GM12878 (cell line): ENCODE results near the gene CAV2. TPM values are rescaled to one million over a fixed set of nuclear protein-coding genes. Genes with fewer than 3 reads are reported as not detected.

Experiments
- ATAC-seq: fragments of 200-7000 bp; cut with Tn5 transposase; 3 replicates; pipeline ENCODE4 v1.9.1; 2020; ENCODE audit warnings: mild to moderate bottlenecking, moderate library complexity
- BruUV-seq: library from RNA; stranded (reverse); fragments of 400-500 nt; replicated peaks from 2 replicates; lab custom pipeline; 2021; lab: Mats Ljungman, UMichigan
- CTCF ChIA-PET: fragments of 300-600 bp; sonication (Branson Sonifier 250); formaldehyde crosslinking; extraction: SDS; loops from one replicate; lab custom pipeline; 2021; ENCODE audit warnings: inconsistent platforms; lab: Yijun Ruan, JAX
- POLR2A ChIA-PET: fragments of 350-600 bp; formaldehyde crosslinking; extraction: SDS; loops from one replicate; lab custom pipeline; 2021; ENCODE audit warnings: inconsistent platforms; lab: Charles Lee
- RAD21 ChIA-PET: fragments of 300-600 bp; sonication (Branson Sonifier 250); formaldehyde crosslinking; loops from one replicate; lab custom pipeline; 2023; ENCODE audit warnings: antibody characterized with exemption; ENCODE audit not compliant: unreplicated experiment; lab: Charles Lee
- SMC1A ChIA-PET: fragments of 300-600 bp; sonication (Branson Sonifier 250); formaldehyde crosslinking; loops from one replicate; lab custom pipeline; 2023; ENCODE audit not compliant: unreplicated experiment, uncharacterized antibody; lab: Charles Lee
- DNase-seq: peaks from one replicate; pipeline ENCODE4 v3.0.0-alpha.2; 2011; ENCODE audit warnings: low read depth, low spot score
- FAIRE-seq: peaks from 3 replicates; lab custom pipeline; 2011; peaks lifted over from hg19 to GRCh38; lab: Jason Lieb, UNC
- H2AFZ ChIP-seq: 2 replicates; pipeline ENCODE4 v1.6.0; 2011; ENCODE audit warnings: low read depth, low read length, control low read depth; ENCODE audit not compliant: control insufficient read depth
- H3K27ac ChIP-seq: 2 replicates; pipeline ENCODE4 v1.5.1; 2011; ENCODE audit warnings: control low read depth; ENCODE audit not compliant: control insufficient read depth, insufficient read depth
- H3K27me3 ChIP-seq, 2 experiments: replicated peaks in 1 of 2; 2 replicates each; pipeline versions ENCODE4 v1.6.0 to v1.6.1; 2011; ENCODE audit warnings: low read length in 1 of 2; ENCODE audit not compliant: control insufficient read depth in 2 of 2, insufficient read depth in 2 of 2
- H3K36me3 ChIP-seq, 2 experiments: 2 replicates each; pipeline ENCODE4 v1.5.1; 2011; ENCODE audit warnings: low read length in 1 of 2; ENCODE audit not compliant: control insufficient read depth in 2 of 2, insufficient read depth in 2 of 2
- H3K4me1 ChIP-seq: 2 replicates; pipeline ENCODE4 v1.6.1; 2011; ENCODE audit warnings: mild to moderate bottlenecking, low read length, moderate library complexity, mixed read lengths; ENCODE audit not compliant: control insufficient read depth, insufficient read depth
- H3K4me2 ChIP-seq: 2 replicates; pipeline ENCODE4 v1.6.0; 2011; ENCODE audit warnings: control low read depth; ENCODE audit not compliant: control insufficient read depth, insufficient read depth
- H3K4me3 ChIP-seq: fragments of 200-600 bp; sonication (generic); 2 replicates; pipeline ENCODE4 v1.5.1; 2016
- H3K79me2 ChIP-seq: 2 replicates; pipeline ENCODE4 v1.6.0; 2011; ENCODE audit warnings: low read length; ENCODE audit not compliant: control insufficient read depth, insufficient read depth
- H3K9ac ChIP-seq: 2 replicates; pipeline ENCODE4 v1.8.0; 2011; ENCODE audit warnings: low read length, control low read depth, mixed read lengths; ENCODE audit not compliant: control insufficient read depth, insufficient read depth
- H3K9me3 ChIP-seq: replicated peaks from 3 replicates; pipeline ENCODE4 v1.5.1; 2011; ENCODE audit warnings: mild to moderate bottlenecking, low read length; ENCODE audit not compliant: control insufficient read depth, insufficient read depth
- H4K20me1 ChIP-seq: 2 replicates; pipeline ENCODE4 v1.6.0; 2011; ENCODE audit not compliant: control insufficient read depth, insufficient read depth
- HDGF ChIP-seq: fragments of 450-650 bp; IDR thresholded peaks from 2 replicates; pipeline ENCODE4 v1.6.1; 2016; ENCODE audit warnings: antibody characterized with exemption
- NR2C2 ChIP-seq: IDR thresholded peaks from 2 replicates; pipeline ENCODE4 v1.6.1; 2011; ENCODE audit warnings: borderline replicate concordance, low read depth; ENCODE audit not compliant: control insufficient read depth, insufficient read length
- SMAD5 ChIP-seq: IDR thresholded peaks from 2 replicates; pipeline ENCODE4 v1.6.1; 2016; ENCODE audit warnings: antibody characterized with exemption, low read depth
- WGBS: methylation state at CpG from one replicate; pipeline ENCODE4 v1.1.6; 2016; ENCODE audit warnings: low lambda C conversion rate; ENCODE audit not compliant: insufficient replicate concordance, insufficient coverage; ENCODE audit errors: missing lambda C conversion rate; 5-methylcytosine and 5-hydroxymethylcytosine counted together
- in situ Hi-C: fragments of 300-500 bp; cut with MboI; formaldehyde crosslinking; loops from 9 replicates; pipeline ENCODE4 v1.14.3; 2018; ENCODE audit warnings: mixed read lengths
- intact Hi-C: fragments of 100-400 bp; cut with micrococcal nuclease; formaldehyde crosslinking; loops from one replicate; pipeline ENCODE4 v1.14.2; 2022; ENCODE audit not compliant: unreplicated experiment
- polyA plus RNA-seq, 11 experiments: library from polyadenylated mRNA; depleted of rRNA in 4 of 11; unstranded in 6 of 11; stranded (reverse) in 5 of 11; fragments of >200 nt; fragmentation: Nextera tagmentation in 4 of 11; fragmentation: Illumina TruSeq in 1 of 11; extraction: Ambion mirVana in 4 of 11; extraction: Trizol in 1 of 11; gene quantifications; 1 replicate in 1 of 11; 2 replicates in 10 of 11; pipeline versions ENCODE4 v1.2.1 to v1.2.3, GENCODE V29; 2011 to 2016; ENCODE audit warnings: inconsistent platforms in 2 of 11, missing spikeins in 2 of 11, low read depth in 1 of 11
- total RNA-seq, 4 experiments: library from RNA; depleted of rRNA in 3 of 4; stranded (reverse); fragments of >200 nt in 3 of 4; fragmentation: Illumina TruSeq in 1 of 4; extraction: Trizol in 1 of 4; gene quantifications; 2 replicates each; pipeline versions ENCODE4 v1.2.1 to v1.2.3, GENCODE V29; 2013 to 2021
- TF ChIP-seq, protein P1 (sequence below): fragments of 450-650 bp; formaldehyde crosslinking; IDR thresholded peaks from 2 replicates; pipeline ENCODE4 v1.4.0; 2022; ENCODE audit warnings: mild to moderate bottlenecking, moderate library complexity

The CAV2 gene
- total and polyA plus RNA-seq, 10 of the 15 experiments (the other 5 are each of a cell fraction or from before 2014, with no cell fraction given), result 0.77 to 11.4 (median 2.5) TPM

DNA sequence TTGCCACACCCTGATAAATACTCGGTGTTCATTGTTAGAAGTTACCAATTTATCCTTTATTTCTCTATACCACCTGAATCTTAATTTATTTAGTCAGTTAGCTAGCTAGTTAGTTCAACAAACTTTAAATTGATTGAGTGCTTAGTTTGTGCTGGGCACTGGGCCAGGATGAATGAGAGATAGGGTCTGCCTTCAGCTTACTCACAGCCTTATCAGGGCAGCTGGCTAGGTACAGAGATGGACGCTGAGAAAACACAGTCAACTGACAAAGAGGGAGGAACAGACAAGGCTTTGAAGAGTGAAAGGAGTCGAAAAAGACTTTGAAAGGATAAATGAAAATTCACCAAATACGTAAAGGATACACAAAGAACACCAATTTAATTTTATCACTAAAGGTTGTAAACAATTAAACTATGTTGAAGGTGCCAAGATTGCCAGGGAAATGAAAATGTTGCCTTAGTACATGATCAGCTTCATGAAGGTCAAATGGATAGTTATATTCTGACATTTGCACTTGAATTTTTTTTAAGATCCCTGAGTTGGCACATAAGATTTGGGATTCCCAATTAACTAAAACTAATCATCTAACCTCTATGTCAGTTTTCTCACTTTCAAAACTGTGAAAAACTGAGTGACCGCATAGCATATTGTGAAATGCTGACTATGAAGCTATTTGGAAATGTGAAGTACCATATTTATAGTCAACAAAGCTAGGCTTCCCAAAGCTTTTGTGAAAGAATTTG is 2.1 kb downstream of the CAV2 start:
- Histone ChIP-seq H3K9me3 (no peaks in the 10 kb centered on the region), H4K20me1 (no peaks in the 10 kb centered on the region)
- TF ChIP-seq NR2C2 (no peak), SMAD5 (no peak), HDGF (no peak)
- TF ChIP-seq, protein P1, sequence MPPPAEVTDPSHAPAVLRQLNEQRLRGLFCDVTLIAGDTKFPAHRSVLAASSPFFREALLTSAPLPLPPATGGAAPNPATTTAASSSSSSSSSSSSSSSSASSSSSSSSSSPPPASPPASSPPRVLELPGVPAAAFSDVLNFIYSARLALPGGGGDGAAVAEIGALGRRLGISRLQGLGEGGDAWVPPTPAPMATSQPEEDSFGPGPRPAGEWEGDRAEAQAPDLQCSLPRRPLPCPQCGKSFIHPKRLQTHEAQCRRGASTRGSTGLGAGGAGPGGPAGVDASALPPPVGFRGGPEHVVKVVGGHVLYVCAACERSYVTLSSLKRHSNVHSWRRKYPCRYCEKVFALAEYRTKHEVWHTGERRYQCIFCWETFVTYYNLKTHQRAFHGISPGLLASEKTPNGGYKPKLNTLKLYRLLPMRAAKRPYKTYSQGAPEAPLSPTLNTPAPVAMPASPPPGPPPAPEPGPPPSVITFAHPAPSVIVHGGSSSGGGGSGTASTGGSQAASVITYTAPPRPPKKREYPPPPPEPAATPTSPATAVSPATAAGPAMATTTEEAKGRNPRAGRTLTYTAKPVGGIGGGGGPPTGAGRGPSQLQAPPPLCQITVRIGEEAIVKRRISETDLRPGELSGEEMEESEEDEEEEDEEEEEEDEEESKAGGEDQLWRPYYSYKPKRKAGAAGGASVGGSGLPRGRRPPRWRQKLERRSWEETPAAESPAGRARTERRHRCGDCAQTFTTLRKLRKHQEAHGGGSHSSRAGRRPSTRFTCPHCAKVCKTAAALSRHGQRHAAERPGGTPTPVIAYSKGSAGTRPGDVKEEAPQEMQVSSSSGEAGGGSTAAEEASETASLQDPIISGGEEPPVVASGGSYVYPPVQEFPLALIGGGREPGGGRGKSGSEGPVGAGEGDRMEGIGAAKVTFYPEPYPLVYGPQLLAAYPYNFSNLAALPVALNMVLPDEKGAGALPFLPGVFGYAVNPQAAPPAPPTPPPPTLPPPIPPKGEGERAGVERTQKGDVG (CRISPR knock-in tag), result no peak
- TF ChIP-seq, all 136 proteins: peak for 0
- no peaks in the 10 kb centered on the region for H3K79me2 ChIP-seq
- RAD21 ChIA-PET, result interaction anchor here (1.0 kb wide), 1 partner anchor 25 kb away, joined by 4 read pairs; no protein-coding TSS in a partner anchor
- CTCF ChIA-PET, result interaction anchor here (1.0 kb wide), 1 partner anchor 51 kb away, joined by 3 read pairs; no protein-coding TSS in a partner anchor
- no TSS peak for BruUV-seq
- SMC1A ChIA-PET, result interaction anchor here (1.0 to 1.7 kb wide), 2 partner anchors 10 to 24 kb away, joined by 4 to 5 read pairs; no protein-coding TSS in a partner anchor
- FAIRE-seq (no peak), ATAC-seq (no peak), DNase-seq (no peak)
- no peak overlapping the region for H3K9ac ChIP-seq
- in situ Hi-C loops, result no loop called here
- peaks cover 12% of the 10 kb centered on the region for H3K4me1 ChIP-seq
- WGBS, result 59% methylated on average over 5 of the region's 5 CpGs
- H3K27me3 ChIP-seq, result peaks cover 0 to 2% of the 10 kb centered on the region in 2 experiments; a peak in 1 of 4 replicates
- intact Hi-C loops, result no loop called here
- H2AFZ ChIP-seq, result no peak overlapping the region
- no peak overlapping the region for H3K4me2 ChIP-seq
- H3K36me3 ChIP-seq, result no peaks in the 10 kb centered on the region
- POLR2A ChIA-PET, result no interaction called here
- H3K27ac ChIP-seq, result no peak overlapping the region
- H3K4me3 ChIP-seq, result no peak overlapping the region
